ENCODE data around the gene ENO4.

DNA sequence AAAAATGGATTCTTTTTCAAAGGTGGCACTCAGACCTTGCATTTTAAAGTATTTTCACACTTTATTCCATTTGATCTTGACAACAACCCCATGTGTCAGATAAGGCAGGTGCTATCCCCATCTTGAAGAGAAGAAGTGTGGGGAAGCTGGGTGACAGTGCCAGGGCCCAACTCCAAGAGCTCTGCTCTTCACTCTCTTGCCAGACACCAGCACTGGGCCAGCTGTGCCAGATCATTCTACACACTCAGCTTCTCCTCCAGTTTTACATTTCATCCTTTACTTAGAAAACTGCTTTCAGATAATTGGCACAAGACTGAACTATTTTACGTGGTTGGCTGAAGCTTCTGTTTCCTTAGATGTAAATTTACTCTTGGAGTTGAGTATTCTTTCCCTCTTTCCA, 64.4 kb downstream of the ENO4 start:
- TF ChIP-seq, protein P1, sequence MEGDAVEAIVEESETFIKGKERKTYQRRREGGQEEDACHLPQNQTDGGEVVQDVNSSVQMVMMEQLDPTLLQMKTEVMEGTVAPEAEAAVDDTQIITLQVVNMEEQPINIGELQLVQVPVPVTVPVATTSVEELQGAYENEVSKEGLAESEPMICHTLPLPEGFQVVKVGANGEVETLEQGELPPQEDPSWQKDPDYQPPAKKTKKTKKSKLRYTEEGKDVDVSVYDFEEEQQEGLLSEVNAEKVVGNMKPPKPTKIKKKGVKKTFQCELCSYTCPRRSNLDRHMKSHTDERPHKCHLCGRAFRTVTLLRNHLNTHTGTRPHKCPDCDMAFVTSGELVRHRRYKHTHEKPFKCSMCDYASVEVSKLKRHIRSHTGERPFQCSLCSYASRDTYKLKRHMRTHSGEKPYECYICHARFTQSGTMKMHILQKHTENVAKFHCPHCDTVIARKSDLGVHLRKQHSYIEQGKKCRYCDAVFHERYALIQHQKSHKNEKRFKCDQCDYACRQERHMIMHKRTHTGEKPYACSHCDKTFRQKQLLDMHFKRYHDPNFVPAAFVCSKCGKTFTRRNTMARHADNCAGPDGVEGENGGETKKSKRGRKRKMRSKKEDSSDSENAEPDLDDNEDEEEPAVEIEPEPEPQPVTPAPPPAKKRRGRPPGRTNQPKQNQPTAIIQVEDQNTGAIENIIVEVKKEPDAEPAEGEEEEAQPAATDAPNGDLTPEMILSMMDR (IDR thresholded peaks at IDR 0.05) = no peak
- no peak for TF ChIP-seq POLR2A (IDR thresholded peaks at IDR 0.05)
